Stimulated activated CD4-positive, alpha-beta T cell treated with anti-CD3 and anti-CD28 coated beads, Interleukin-12 subunit alpha, Interleukin-12 subunit beta, amount 100 ng/mL, for 4 hours (primary cell): ENCODE results near the gene RTN4IP1.
"Not testable (repeated sequence)": the region's sequence is repeated elsewhere in the genome, so short reads cannot be mapped to it uniquely, and the experiment has no call there.

ENCODE experiments used
- DNase-seq: peaks from one replicate; pipeline ENCODE4 v3.0.0-alpha.2; 2020

The RTN4IP1 gene

GRCh38 chr6:106579281-106579680 lies 50.0 kb downstream of the RTN4IP1 start:
- DNase-seq = no peak

GRCh38 chr6:106574741-106575458 lies 54.4 kb downstream of the RTN4IP1 start:
- DNase-seq = no peak

GRCh38 chr6:106572875-106573585 lies 56.3 kb downstream of the RTN4IP1 start:
- DNase-seq = no peak

- no peak for DNase-seq
These were observed 56.9 kb downstream of the RTN4IP1 start for GRCh38 chr6:106572436-106572835.

- DNase-seq = no peak
These were observed 59.9 kb downstream of the RTN4IP1 start for GRCh38 chr6:106569428-106569827.

GRCh38 chr6:106568530-106568929 lies 60.8 kb downstream of the RTN4IP1 start:
- DNase-seq = no peak

GRCh38 chr6:106564476-106564875 lies 64.8 kb downstream of the RTN4IP1 start:
- DNase-seq = no peak

- DNase-seq = no peak
These were observed 65.7 kb downstream of the RTN4IP1 start for GRCh38 chr6:106563614-106564013.

GRCh38 chr6:106561686-106562405 lies 67.5 kb downstream of the RTN4IP1 start:
- no peak for DNase-seq

GRCh38 chr6:106560996-106561685 lies 68.2 kb downstream of the RTN4IP1 start:
- no peak for DNase-seq

GRCh38 chr6:106559659-106560058 lies 69.6 kb downstream of the RTN4IP1 start:
- not testable (repeated sequence) for DNase-seq

GRCh38 chr6:106558364-106558763 lies 70.9 kb downstream of the RTN4IP1 start:
- DNase-seq = no peak

- DNase-seq = no peak
These were observed 71.5 kb downstream of the RTN4IP1 start for GRCh38 chr6:106557837-106558236.

GRCh38 chr6:106556368-106556960 lies 72.8 kb downstream of the RTN4IP1 start:
- DNase-seq = no peak

- DNase-seq = no peak
These were observed 73.5 kb downstream of the RTN4IP1 start for GRCh38 chr6:106555767-106556166.

- DNase-seq = peak; percentile 15
These were observed 75.9 kb downstream of the RTN4IP1 start for GRCh38 chr6:106553440-106553839.

- DNase-seq = no peak
These were observed 78.1 kb downstream of the RTN4IP1 start for GRCh38 chr6:106551155-106551554.

GRCh38 chr6:106549521-106549920 lies 79.8 kb downstream of the RTN4IP1 start:
- no peak for DNase-seq

- not testable (repeated sequence) for DNase-seq
These were observed 80.3 kb downstream of the RTN4IP1 start for GRCh38 chr6:106548926-106549455.

- DNase-seq = no peak
These were observed 81.5 kb downstream of the RTN4IP1 start for GRCh38 chr6:106547601-106548453.

GRCh38 chr6:106546691-106547414 lies 82.4 kb downstream of the RTN4IP1 start:
- DNase-seq = no peak
